Measurements from ENCODE around the gene ZXDC. TPM values are rescaled to one million over a fixed set of nuclear protein-coding genes. Genes with fewer than 3 reads are reported as not detected.

ZXDC gene
- total RNA-seq, 1 experiment from 2014 or later = 28.3 TPM

DNA sequence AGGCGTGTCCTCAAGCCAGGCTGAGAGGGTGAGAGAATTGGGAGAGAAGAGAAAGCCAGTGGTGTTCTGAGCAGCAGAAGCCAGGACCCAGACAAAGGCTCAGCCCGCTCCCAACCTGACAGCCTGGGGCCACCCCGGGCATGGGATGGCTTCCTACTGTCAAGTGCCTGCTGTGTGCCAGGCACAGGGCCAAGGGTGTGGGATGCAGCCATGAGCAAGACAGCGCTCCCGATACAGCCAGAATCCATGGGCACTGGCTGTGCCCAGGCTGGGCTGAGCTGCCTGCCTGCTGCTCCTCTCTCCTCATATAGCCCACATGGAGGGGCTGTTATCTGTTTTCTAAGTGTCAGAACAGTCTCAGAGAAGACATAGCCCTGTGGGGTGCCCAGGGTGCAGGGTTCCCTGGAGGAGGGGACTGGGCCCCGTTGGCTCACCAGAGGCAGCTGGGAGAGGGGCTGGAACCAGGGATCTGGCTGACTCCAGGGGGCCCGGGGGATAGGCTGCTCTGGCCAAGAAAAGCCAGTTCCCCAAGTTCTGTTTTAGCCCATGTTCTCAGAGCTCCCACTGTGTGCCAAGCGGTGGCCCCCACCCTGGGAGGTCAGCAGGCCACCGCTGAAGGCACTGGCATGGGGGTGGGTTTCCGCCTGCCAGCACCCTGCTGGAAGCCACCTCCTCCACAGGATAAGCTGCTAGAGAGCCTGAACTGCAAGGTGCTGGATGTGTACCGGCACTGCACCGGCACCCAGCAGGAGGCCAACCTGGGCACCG lies 42.0 kb downstream of the ZXDC start:
- Histone ChIP-seq H3K14ac (ENCODE audit: insufficient read depth, low read length) (no peak overlapping the region), H3K9me3 (ENCODE audit: control insufficient read depth, low read depth, low read length) (no peaks in the 10 kb centered on the region), H3K79me1 (ENCODE audit: insufficient read depth, low read depth, low read length, poor library complexity, severe bottlenecking) (no peaks in the 10 kb centered on the region), H3K4ac (ENCODE audit: low read depth, low read length) (no peak overlapping the region), H4K5ac (ENCODE audit: insufficient read length, low read depth, low read length) (no peak overlapping the region), H4K8ac (replicated peaks; ENCODE audit: insufficient read length, low read depth, low read length) (no peak overlapping the region), H2BK12ac (ENCODE audit: insufficient read length, low read depth, low read length) (no peak overlapping the region), H2BK120ac (ENCODE audit: low read depth, low read length, poor library complexity, severe bottlenecking) (no peak overlapping the region), H3K79me2 (ENCODE audit: insufficient read depth, low read length) (no peaks in the 10 kb centered on the region), H3T11ph (ENCODE audit: low read length) (no peak overlapping the region), H2BK5ac (ENCODE audit: insufficient read length, low read length) (no peak overlapping the region), H2AK5ac (ENCODE audit: insufficient read length, low read length) (no peak overlapping the region), H2AFZ (ENCODE audit: low read length) (no peak overlapping the region), H3K56ac (ENCODE audit: insufficient read length, low read depth, low read length) (no peak overlapping the region), H2BK15ac (ENCODE audit: low read depth, low read length) (no peak overlapping the region), H3K23ac (ENCODE audit: insufficient read length, low read depth, low read length) (no peak overlapping the region), H2BK20ac (ENCODE audit: low read depth, low read length, poor library complexity, severe bottlenecking) (no peak overlapping the region), H4K20me1 (ENCODE audit: control insufficient read depth, insufficient read depth, insufficient read length) (no peaks in the 10 kb centered on the region), H3K4me1 (ENCODE audit: insufficient read depth, low read length) (no peaks in the 10 kb centered on the region), H3K18ac (ENCODE audit: insufficient read length, low read depth, low read length) (no peak overlapping the region), H4K91ac (ENCODE audit: insufficient read length, low read depth, low read length) (no peak overlapping the region), H3K27me3 (ENCODE audit: insufficient read depth, low read length) (no peaks in the 10 kb centered on the region), H3K27ac (ENCODE audit: insufficient read length, low read depth, low read length) (no peak overlapping the region), H3K23me2 (ENCODE audit: insufficient read length, low read depth, low read length, poor library complexity, severe bottlenecking) (no peaks in the 10 kb centered on the region), H3K4me2 (ENCODE audit: insufficient read depth, insufficient read length, low read length) (no peak overlapping the region), H3K9ac (ENCODE audit: extremely low read depth, insufficient read length, low read length) (no peak overlapping the region)
- TF ChIP-seq, protein P1, sequence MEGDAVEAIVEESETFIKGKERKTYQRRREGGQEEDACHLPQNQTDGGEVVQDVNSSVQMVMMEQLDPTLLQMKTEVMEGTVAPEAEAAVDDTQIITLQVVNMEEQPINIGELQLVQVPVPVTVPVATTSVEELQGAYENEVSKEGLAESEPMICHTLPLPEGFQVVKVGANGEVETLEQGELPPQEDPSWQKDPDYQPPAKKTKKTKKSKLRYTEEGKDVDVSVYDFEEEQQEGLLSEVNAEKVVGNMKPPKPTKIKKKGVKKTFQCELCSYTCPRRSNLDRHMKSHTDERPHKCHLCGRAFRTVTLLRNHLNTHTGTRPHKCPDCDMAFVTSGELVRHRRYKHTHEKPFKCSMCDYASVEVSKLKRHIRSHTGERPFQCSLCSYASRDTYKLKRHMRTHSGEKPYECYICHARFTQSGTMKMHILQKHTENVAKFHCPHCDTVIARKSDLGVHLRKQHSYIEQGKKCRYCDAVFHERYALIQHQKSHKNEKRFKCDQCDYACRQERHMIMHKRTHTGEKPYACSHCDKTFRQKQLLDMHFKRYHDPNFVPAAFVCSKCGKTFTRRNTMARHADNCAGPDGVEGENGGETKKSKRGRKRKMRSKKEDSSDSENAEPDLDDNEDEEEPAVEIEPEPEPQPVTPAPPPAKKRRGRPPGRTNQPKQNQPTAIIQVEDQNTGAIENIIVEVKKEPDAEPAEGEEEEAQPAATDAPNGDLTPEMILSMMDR (conservative IDR thresholded peaks at IDR 0.05) = no peak
- peak; percentile 12 for DNase-seq
- peaks cover 2 to 23% (median 21%) of the 10 kb centered on the region in 3 experiments; a peak in 6 of 7 replicates for H3K36me3 Mint-ChIP-seq (ENCODE audit: insufficient read depth in 1 of 3, low read depth in 3 of 3)
- no peak overlapping the region; a peak in 1 of 7 replicates for H3K27ac Mint-ChIP-seq
- peaks cover 2 to 4% of the 10 kb centered on the region in 2 experiments; a peak in 1 of 4 replicates for H3K4me1 Mint-ChIP-seq
- no peak overlapping the region for H3K4me3 Mint-ChIP-seq
- H3K9me3 Mint-ChIP-seq = no peaks in the 10 kb centered on the region
- WGBS (ENCODE audit: extremely low coverage, insufficient read length, low lambda C conversion rate) = no CpG with 5 or more reads among the region's 13 CpGs
- no peaks in the 10 kb centered on the region for H3K27me3 Mint-ChIP-seq (ENCODE audit: low read depth)
